Sigmoid colon (tissue), 7 donors: ENCODE measurements around the gene HDAC7. TPM values are rescaled to one million over a fixed set of nuclear protein-coding genes. Genes with fewer than 3 reads are reported as not detected.

Experiments used
- DNase-seq: peaks from one replicate; pipeline ENCODE4 v3.0.0-alpha.2; 2019
- H3K27ac ChIP-seq, 4 donors: fragments of 200-600 bp; sonication (generic); one replicate each; pipeline ENCODE4 v1.5.1; 2016 to 2019; ENCODE audit warnings: mild to moderate bottlenecking in 1 of 4
- H3K27me3 ChIP-seq, 3 donors: fragments of 200-600 bp; sonication (generic); one replicate each; pipeline ENCODE4 v1.5.1; 2019; ENCODE audit warnings: mild to moderate bottlenecking in 1 of 3
- H3K36me3 ChIP-seq, 4 donors: fragments of 200-600 bp; sonication (generic); one replicate each; pipeline ENCODE4 v1.5.1; 2016 to 2019
- H3K4me1 ChIP-seq, 4 donors: fragments of 200-600 bp; sonication (generic); one replicate each; pipeline ENCODE4 v1.5.1; 2017 to 2019
- H3K4me3 ChIP-seq, 4 donors: fragments of 200-600 bp; sonication (generic); one replicate each; pipeline ENCODE4 v1.5.1; 2017 to 2019; ENCODE audit warnings: mild to moderate bottlenecking in 2 of 4, moderate library complexity in 1 of 4
- H3K9me3 ChIP-seq, 4 donors: fragments of 200-600 bp in 3 of 4; sonication (generic) in 3 of 4; one replicate each; pipeline versions ENCODE4 v1.5.1 to v1.6.1; 2013 to 2019
- EP300 ChIP-seq, 4 donors: sonication (generic); formaldehyde crosslinking; IDR thresholded peaks; one replicate each; pipeline ENCODE4 v1.6.1; 2017; ENCODE audit warnings: antibody characterized with exemption in 4 of 4
- POLR2A ChIP-seq, 2 donors: fragments of 450-650 bp; IDR thresholded peaks; one replicate each; pipeline ENCODE4 v1.6.1; 2016; ENCODE audit warnings: antibody characterized with exemption in 2 of 2, mild to moderate bottlenecking in 2 of 2, moderate library complexity in 2 of 2
- POLR2AphosphoS5 ChIP-seq, 4 donors: sonication (generic); formaldehyde crosslinking; IDR thresholded peaks; one replicate each; pipeline ENCODE4 v1.6.1; 2017; ENCODE audit warnings: antibody characterized with exemption in 4 of 4
- WGBS, 2 donors: extraction: QIAGEN DNeasy Blood & Tissue Kit; methylation state at CpG; one replicate each; pipeline ENCODE4 v1.1.7; 2013; 5-methylcytosine and 5-hydroxymethylcytosine counted together
- intact Hi-C: fragments of 100-400 bp; cut with DNase I; formaldehyde crosslinking; loops from one replicate; pipeline ENCODE4 v1.15.1; 2023
- polyA plus RNA-seq, 3 donors: library from polyadenylated mRNA; stranded (reverse); fragments of 200-250 nt; gene quantifications; one replicate each; pipeline ENCODE4 v1.2.3, GENCODE V29; 2013
- total RNA-seq, 4 donors: library from RNA; depleted of rRNA; stranded (reverse); fragments of >200 nt; gene quantifications; one replicate each; pipeline ENCODE4 v1.1.0, GENCODE V29; 2016
- TF ChIP-seq, protein P1 (sequence below), 4 experiments: fragments of 450-650 bp in 3 of 4; fragments of 200-600 bp in 1 of 4; IDR thresholded peaks; one replicate each; pipeline ENCODE4 v1.5.1; 2016 to 2019; ENCODE audit warnings: antibody characterized with exemption in 4 of 4, mild to moderate bottlenecking in 3 of 4, moderate library complexity in 2 of 4
- donor health status: healthy with polysubstance abuse.
- donor health status: Bipolar disorder and iron deficiency.
- donor health status: healthy.

HDAC7 gene
- total and polyA plus RNA-seq, 7 donors, result 6.5 to 79.2 (median 45.3) TPM

DNA sequence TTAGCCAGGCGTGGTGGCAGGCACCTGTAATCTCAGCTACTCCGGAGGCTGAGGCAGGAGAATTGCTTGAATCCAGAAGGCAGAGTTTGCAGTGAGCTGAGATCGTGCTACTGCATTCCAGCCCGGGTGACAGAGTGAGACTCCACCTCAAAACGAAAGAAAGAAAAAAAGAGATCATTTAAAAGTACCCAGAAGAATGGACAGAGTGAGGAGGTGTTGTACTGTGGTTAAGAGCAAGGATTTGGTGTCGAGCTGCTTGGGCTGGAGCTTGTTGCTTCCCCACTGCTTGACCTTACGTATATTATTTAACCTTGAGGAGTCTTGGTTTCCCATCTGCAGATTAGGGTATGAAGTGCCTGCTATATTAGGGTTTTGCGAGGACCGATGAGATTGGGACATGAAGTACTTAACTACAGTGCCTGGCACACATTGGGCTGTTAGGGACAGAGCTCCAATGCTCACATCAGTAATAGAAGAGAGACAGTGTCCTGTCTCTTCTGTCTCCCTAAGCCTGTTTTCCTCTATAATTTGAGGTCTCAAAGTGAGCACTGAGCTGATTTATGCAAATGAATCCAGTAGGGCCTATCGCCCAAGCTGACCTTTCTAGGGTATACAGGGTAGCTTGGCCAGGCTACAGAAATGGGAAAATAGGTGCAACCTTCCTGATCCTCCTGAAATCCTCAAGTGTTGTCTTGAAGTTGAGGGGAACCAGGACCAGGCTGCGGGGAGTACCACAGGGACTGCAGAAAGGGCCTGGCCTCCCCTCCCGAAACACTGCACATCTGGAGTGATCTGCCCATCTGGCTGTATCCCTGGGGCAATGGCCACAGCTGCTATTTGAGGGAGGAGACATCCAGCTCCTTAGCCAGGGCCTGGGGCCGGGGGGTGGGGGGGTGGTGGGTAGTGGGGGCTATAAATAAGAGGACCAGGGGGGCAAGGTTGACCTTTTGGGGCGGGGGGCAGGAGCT is 8.6 kb upstream of the HDAC7 start:
- Histone ChIP-seq H3K4me1 (peaks cover 0 to 65% (median 61%) of the 10 kb centered on the region in 4 donors), H3K27ac (peak overlapping the region; percentile 83 to 99 (median 98)), H3K36me3 (no peaks in the 10 kb centered on the region), H3K9me3 (no peaks in the 10 kb centered on the region), H3K4me3 (no peak overlapping the region), H3K27me3 (no peaks in the 10 kb centered on the region)
- TF ChIP-seq EP300 (IDR thresholded peaks at IDR 0.05) (no peak), POLR2AphosphoS5 (IDR thresholded peaks at IDR 0.05) (no peak), POLR2A (IDR thresholded peaks at IDR 0.05) (no peak)
- TF ChIP-seq, protein P1, sequence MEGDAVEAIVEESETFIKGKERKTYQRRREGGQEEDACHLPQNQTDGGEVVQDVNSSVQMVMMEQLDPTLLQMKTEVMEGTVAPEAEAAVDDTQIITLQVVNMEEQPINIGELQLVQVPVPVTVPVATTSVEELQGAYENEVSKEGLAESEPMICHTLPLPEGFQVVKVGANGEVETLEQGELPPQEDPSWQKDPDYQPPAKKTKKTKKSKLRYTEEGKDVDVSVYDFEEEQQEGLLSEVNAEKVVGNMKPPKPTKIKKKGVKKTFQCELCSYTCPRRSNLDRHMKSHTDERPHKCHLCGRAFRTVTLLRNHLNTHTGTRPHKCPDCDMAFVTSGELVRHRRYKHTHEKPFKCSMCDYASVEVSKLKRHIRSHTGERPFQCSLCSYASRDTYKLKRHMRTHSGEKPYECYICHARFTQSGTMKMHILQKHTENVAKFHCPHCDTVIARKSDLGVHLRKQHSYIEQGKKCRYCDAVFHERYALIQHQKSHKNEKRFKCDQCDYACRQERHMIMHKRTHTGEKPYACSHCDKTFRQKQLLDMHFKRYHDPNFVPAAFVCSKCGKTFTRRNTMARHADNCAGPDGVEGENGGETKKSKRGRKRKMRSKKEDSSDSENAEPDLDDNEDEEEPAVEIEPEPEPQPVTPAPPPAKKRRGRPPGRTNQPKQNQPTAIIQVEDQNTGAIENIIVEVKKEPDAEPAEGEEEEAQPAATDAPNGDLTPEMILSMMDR (IDR thresholded peaks at IDR 0.05), result no peak
- no peak for DNase-seq
- WGBS, 2 donors, result 77% methylated on average over 14 of the region's 14 CpGs
- intact Hi-C loops, result loop anchor here (10.0 kb wide), 1 partner anchor 743 kb away; no protein-coding TSS in a partner anchor

DNA sequence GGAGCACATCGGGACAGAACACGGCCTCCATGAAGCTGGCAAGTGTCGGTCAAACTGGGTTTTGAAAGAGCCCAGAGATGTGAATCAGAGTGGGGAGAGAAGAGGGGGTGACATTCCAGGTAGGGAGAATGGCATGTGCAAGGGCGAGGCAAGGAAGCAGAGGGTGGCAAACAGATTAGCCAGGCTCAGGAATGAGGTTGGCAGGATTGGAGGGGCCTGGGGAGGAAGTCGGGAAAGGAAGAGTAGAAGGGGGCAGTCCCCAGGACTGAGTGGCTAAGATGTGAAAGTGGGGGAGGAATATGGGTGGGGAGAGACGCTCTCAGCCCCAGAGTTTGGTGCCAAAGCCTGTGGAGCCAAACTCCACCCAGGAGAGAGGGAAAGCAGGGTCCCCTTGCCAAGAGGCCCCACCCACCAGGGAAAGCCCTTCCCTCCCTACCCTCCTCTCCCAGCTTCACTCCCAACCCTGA is 5.5 kb upstream of the HDAC7 start:
- WGBS, 2 donors, result 69 to 74% methylated on average over 6 of the region's 6 CpGs
- peak; percentile 86 for DNase-seq
- intact Hi-C loops, result loop anchor here (10.0 kb wide), 1 partner anchor 740 kb away; no protein-coding TSS in a partner anchor

DNA sequence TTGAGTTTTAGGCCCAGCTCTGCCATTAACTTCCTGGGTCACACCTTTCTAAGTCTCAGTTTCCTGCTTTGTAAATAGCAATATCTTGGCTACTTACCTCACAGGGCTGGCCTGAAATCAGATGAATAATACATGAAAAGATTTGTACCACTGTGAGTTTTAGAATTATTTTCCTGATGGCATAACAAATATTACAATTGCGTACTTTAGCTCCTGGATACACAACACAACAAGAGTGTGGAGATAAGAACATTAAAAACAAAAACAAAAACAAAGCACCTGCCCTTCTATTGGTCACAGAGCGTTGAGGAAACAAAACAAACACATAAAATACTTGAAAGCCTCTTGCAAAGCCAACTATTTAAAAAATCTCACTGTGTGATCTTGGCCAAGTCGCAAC is 4.9 kb upstream of the HDAC7 start:
- H3K4me1 ChIP-seq, result peaks cover 2 to 91% (median 89%) of the 10 kb centered on the region in 4 donors
- intact Hi-C loops, result loop anchor here (10.0 kb wide), 1 partner anchor 740 kb away; no protein-coding TSS in a partner anchor
- H3K4me3 ChIP-seq, result no peak overlapping the region
- H3K36me3 ChIP-seq, result no peaks in the 10 kb centered on the region
- no peak for DNase-seq
- H3K27me3 ChIP-seq, result no peaks in the 10 kb centered on the region
- TF ChIP-seq EP300 (IDR thresholded peaks at IDR 0.05), result no peak
- no peak for TF ChIP-seq POLR2A (IDR thresholded peaks at IDR 0.05)
- TF ChIP-seq POLR2AphosphoS5 (IDR thresholded peaks at IDR 0.05), result no peak
- TF ChIP-seq, protein P1 (IDR thresholded peaks at IDR 0.05), result no peak
- H3K27ac ChIP-seq, result peak overlapping the region; percentile 98 to 99 (median 99)
- H3K9me3 ChIP-seq, result no peaks in the 10 kb centered on the region
- WGBS, 2 donors, result 86 to 88% methylated on average over 3 of the region's 3 CpGs

More for the DNA sequence above, 5.5 kb upstream of the HDAC7 start:
- H3K9me3 ChIP-seq, result no peaks in the 10 kb centered on the region
- peak overlapping the region; percentile 98 to 99 (median 99) for H3K27ac ChIP-seq
- no peaks in the 10 kb centered on the region for H3K27me3 ChIP-seq
- peaks cover 2 to 92% (median 90%) of the 10 kb centered on the region in 4 donors for H3K4me1 ChIP-seq
- H3K36me3 ChIP-seq, result no peaks in the 10 kb centered on the region
- H3K4me3 ChIP-seq, result no peak overlapping the region
- peak in 1 of 4 donors; percentile 22 for TF ChIP-seq POLR2AphosphoS5 (IDR thresholded peaks at IDR 0.05)
- TF ChIP-seq POLR2A (IDR thresholded peaks at IDR 0.05), result no peak
- TF ChIP-seq, protein P1 (IDR thresholded peaks at IDR 0.05), result no peak
- no peak for TF ChIP-seq EP300 (IDR thresholded peaks at IDR 0.05)

DNA sequence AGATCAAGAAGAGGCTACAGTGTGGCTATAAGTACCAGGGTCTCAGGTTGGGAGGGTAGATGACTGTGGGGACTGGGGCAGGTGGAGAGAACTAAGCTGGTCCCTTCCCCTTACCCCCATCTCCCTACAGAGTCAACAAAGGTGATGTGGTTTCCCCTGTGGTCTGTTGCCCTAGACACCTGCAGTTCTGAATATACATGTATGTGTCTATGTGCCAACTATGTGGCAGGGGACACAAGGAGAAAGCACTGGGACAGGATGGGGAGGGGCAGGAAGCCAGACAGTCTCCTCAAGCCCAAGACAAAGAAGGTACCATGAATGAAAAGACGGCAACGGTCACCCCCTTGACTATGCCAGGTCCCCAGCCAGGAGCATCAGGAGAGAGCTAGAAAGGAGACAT is 4.5 kb upstream of the HDAC7 start:
- no peaks in the 10 kb centered on the region for H3K27me3 ChIP-seq

More for the DNA sequence above, 4.5 kb upstream of the HDAC7 start:
- no peaks in the 10 kb centered on the region for H3K9me3 ChIP-seq
- intact Hi-C loops, result loop anchor here (10.0 kb wide), 1 partner anchor 739 kb away; no protein-coding TSS in a partner anchor
- no peaks in the 10 kb centered on the region for H3K36me3 ChIP-seq
- H3K4me3 ChIP-seq, result no peak overlapping the region
- TF ChIP-seq, protein P1 (IDR thresholded peaks at IDR 0.05), result no peak
- TF ChIP-seq EP300 (IDR thresholded peaks at IDR 0.05) (no peak), POLR2AphosphoS5 (IDR thresholded peaks at IDR 0.05) (no peak), POLR2A (IDR thresholded peaks at IDR 0.05) (no peak)
- peaks cover 2 to 86% (median 85%) of the 10 kb centered on the region in 4 donors for H3K4me1 ChIP-seq
- WGBS, 2 donors, result 65 to 87% methylated on average over 2 of the region's 2 CpGs
- H3K27ac ChIP-seq, result peak overlapping the region; percentile 98 to 99 (median 99)
- DNase-seq, result no peak
